Effector memory CD8-positive, alpha-beta T cell (primary cell): Measurements from ENCODE around the gene PRKAB1.
"Not testable (repeated sequence)": the region's sequence is repeated elsewhere in the genome, so short reads cannot be mapped to it uniquely, and the experiment has no call there.

Experiments
- ATAC-seq: fragments of 150-1000 bp; cut with Tn5 transposase; replicated peaks from 2 replicates; pipeline ENCODE4 v1.10.0; 2021; ENCODE audit warnings: mild to moderate bottlenecking, moderate library complexity
- DNase-seq, 3 experiments: peaks; one replicate each; pipeline ENCODE4 v3.0.0; 2021
- H3K27ac Mint-ChIP-seq, 2 donors: one replicate each; pipeline ENCODE4 v1.8.0; 2022; ENCODE audit warnings: mild to moderate bottlenecking in 2 of 2, mixed read lengths in 2 of 2, moderate library complexity in 2 of 2
- H3K27me3 Mint-ChIP-seq, 2 donors: one replicate each; pipeline ENCODE4 v1.8.0; 2022; ENCODE audit warnings: mixed read lengths in 2 of 2
- H3K36me3 Mint-ChIP-seq: one replicate; pipeline ENCODE4 v1.8.0; 2022; ENCODE audit warnings: mild to moderate bottlenecking, moderate library complexity, mixed read lengths; ENCODE audit not compliant: insufficient read depth
- H3K4me1 Mint-ChIP-seq, 2 donors: one replicate each; pipeline ENCODE4 v1.8.0; 2022; ENCODE audit warnings: low read depth in 2 of 2, mixed read lengths in 2 of 2
- H3K4me3 Mint-ChIP-seq, 2 donors: one replicate each; pipeline ENCODE4 v1.8.0; 2022; ENCODE audit warnings: mild to moderate bottlenecking in 2 of 2, mixed read lengths in 2 of 2, moderate library complexity in 2 of 2
- H3K9me3 Mint-ChIP-seq, 2 donors: one replicate each; pipeline ENCODE4 v1.8.0; 2022; ENCODE audit warnings: mixed read lengths in 2 of 2

Gene PRKAB1

GRCh38 chr12:119644930-119645329, 23.0 kb upstream of the PRKAB1 start:
- Mint-ChIP-seq H3K36me3 (no peaks in the 10 kb centered on the region), H3K27me3 (peaks cover 33 to 70% of the 10 kb centered on the region in 2 donors), H3K27ac (no peak overlapping the region), H3K4me3 (no peak overlapping the region), H3K9me3 (no peaks in the 10 kb centered on the region), H3K4me1 (no peaks in the 10 kb centered on the region)
- no peak for ATAC-seq
- DNase-seq, result no peak

GRCh38 chr12:119645535-119646059, 22.3 kb upstream of the PRKAB1 start:
- no peaks in the 10 kb centered on the region for H3K36me3 Mint-ChIP-seq
- no peaks in the 10 kb centered on the region for H3K4me1 Mint-ChIP-seq
- H3K4me3 Mint-ChIP-seq, result no peak overlapping the region
- no peak overlapping the region for H3K27ac Mint-ChIP-seq
- H3K27me3 Mint-ChIP-seq, result peaks cover 30 to 64% of the 10 kb centered on the region in 2 donors
- DNase-seq (no peak), ATAC-seq (no peak)
- no peaks in the 10 kb centered on the region for H3K9me3 Mint-ChIP-seq

GRCh38 chr12:119649202-119649808, 18.6 kb upstream of the PRKAB1 start:
- no peaks in the 10 kb centered on the region for H3K9me3 Mint-ChIP-seq
- DNase-seq (no peak), ATAC-seq (no peak)
- H3K4me1 Mint-ChIP-seq, result no peaks in the 10 kb centered on the region
- H3K27ac Mint-ChIP-seq, result no peak overlapping the region
- no peak overlapping the region for H3K4me3 Mint-ChIP-seq
- H3K36me3 Mint-ChIP-seq, result no peaks in the 10 kb centered on the region
- H3K27me3 Mint-ChIP-seq, result peaks cover 16 to 37% of the 10 kb centered on the region in 2 donors

- DNase-seq (no peak), ATAC-seq (no peak)
- no peak overlapping the region for H3K27ac Mint-ChIP-seq
- H3K4me3 Mint-ChIP-seq, result no peak overlapping the region
- no peaks in the 10 kb centered on the region for H3K9me3 Mint-ChIP-seq
- H3K4me1 Mint-ChIP-seq, result no peaks in the 10 kb centered on the region
- H3K27me3 Mint-ChIP-seq, result peaks cover 8 to 12% of the 10 kb centered on the region in 2 donors
- no peaks in the 10 kb centered on the region for H3K36me3 Mint-ChIP-seq
These were observed 15.3 kb upstream of the PRKAB1 start for GRCh38 chr12:119652665-119653064.

GRCh38 chr12:119657001-119657400, 10.9 kb upstream of the PRKAB1 start:
- not testable (repeated sequence) for DNase-seq, H3K4me3 Mint-ChIP-seq, H3K27ac Mint-ChIP-seq, H3K27me3 Mint-ChIP-seq, H3K9me3 Mint-ChIP-seq, H3K36me3 Mint-ChIP-seq, ATAC-seq, H3K4me1 Mint-ChIP-seq

GRCh38 chr12:119658166-119658565, 9.8 kb upstream of the PRKAB1 start:
- not testable (repeated sequence) for H3K9me3 Mint-ChIP-seq, H3K27ac Mint-ChIP-seq, H3K27me3 Mint-ChIP-seq

GRCh38 chr12:119659289-119659897, 8.5 kb upstream of the PRKAB1 start:
- Mint-ChIP-seq H3K4me3 (peak overlapping the region in 1 of 2 donors; percentile 76), H3K27ac (peak overlapping the region in 1 of 2 donors; percentile 78), H3K9me3 (no peaks in the 10 kb centered on the region), H3K36me3 (no peaks in the 10 kb centered on the region), H3K4me1 (peaks cover 6 to 9% of the 10 kb centered on the region in 2 donors), H3K27me3 (peaks cover 0 to 5% of the 10 kb centered on the region in 2 donors)
- DNase-seq (peak; percentile 44 to 59 (median 54)), ATAC-seq (peak; percentile 71)

More at GRCh38 chr12:119658166-119658565, 9.8 kb upstream of the PRKAB1 start:
- not testable (repeated sequence) for DNase-seq, H3K36me3 Mint-ChIP-seq, H3K4me1 Mint-ChIP-seq, H3K4me3 Mint-ChIP-seq, ATAC-seq

- H3K36me3 Mint-ChIP-seq, result no peaks in the 10 kb centered on the region
- DNase-seq (no peak), ATAC-seq (peak; percentile 90)
- peaks cover 0 to 5% of the 10 kb centered on the region in 2 donors for H3K27me3 Mint-ChIP-seq
- H3K4me1 Mint-ChIP-seq, result peaks cover 6 to 9% of the 10 kb centered on the region in 2 donors
- peak overlapping the region in 1 of 2 donors; percentile 78 for H3K27ac Mint-ChIP-seq
- peak overlapping the region in 1 of 2 donors; percentile 76 for H3K4me3 Mint-ChIP-seq
- no peaks in the 10 kb centered on the region for H3K9me3 Mint-ChIP-seq
These were observed 7.9 kb upstream of the PRKAB1 start for GRCh38 chr12:119660076-119660475.

GRCh38 chr12:119661882-119662281, 6.1 kb upstream of the PRKAB1 start:
- ATAC-seq (no peak), DNase-seq (no peak)
- H3K4me1 Mint-ChIP-seq, result peaks cover 11 to 17% of the 10 kb centered on the region in 2 donors
- H3K4me3 Mint-ChIP-seq, result no peak overlapping the region
- peaks cover 0 to 5% of the 10 kb centered on the region in 2 donors for H3K27me3 Mint-ChIP-seq
- no peaks in the 10 kb centered on the region for H3K9me3 Mint-ChIP-seq
- peak overlapping the region in 1 of 2 donors; percentile 78 for H3K27ac Mint-ChIP-seq
- peaks cover 1% of the 10 kb centered on the region for H3K36me3 Mint-ChIP-seq

- Mint-ChIP-seq H3K27ac (no peak overlapping the region), H3K4me1 (peaks cover 16 to 31% of the 10 kb centered on the region in 2 donors), H3K4me3 (no peak overlapping the region), H3K27me3 (peaks cover 0 to 5% of the 10 kb centered on the region in 2 donors), H3K36me3 (peaks cover 19% of the 10 kb centered on the region), H3K9me3 (no peaks in the 10 kb centered on the region)
- DNase-seq, result no peak
- no peak for ATAC-seq
These were observed 3.3 kb upstream of the PRKAB1 start for GRCh38 chr12:119664642-119665041.

- Mint-ChIP-seq H3K4me3 (no peak overlapping the region), H3K9me3 (no peaks in the 10 kb centered on the region), H3K27me3 (peaks cover 0 to 5% of the 10 kb centered on the region in 2 donors), H3K36me3 (peaks cover 23% of the 10 kb centered on the region), H3K27ac (peak overlapping the region in 1 of 2 donors; percentile 22), H3K4me1 (peaks cover 17 to 31% of the 10 kb centered on the region in 2 donors)
- ATAC-seq (no peak), DNase-seq (no peak)
These were observed 2.6 kb upstream of the PRKAB1 start for GRCh38 chr12:119665164-119665929.

GRCh38 chr12:119666226-119666795, 1.6 kb upstream of the PRKAB1 start:
- peaks cover 0 to 5% of the 10 kb centered on the region in 2 donors for H3K27me3 Mint-ChIP-seq
- no peak for ATAC-seq
- H3K4me3 Mint-ChIP-seq, result peak overlapping the region; percentile 87 to 88

GRCh38 chr12:119666900-119667576, 895 bp upstream of the PRKAB1 start:
- H3K36me3 Mint-ChIP-seq, result peaks cover 26% of the 10 kb centered on the region
- ATAC-seq, result no peak
- H3K4me1 Mint-ChIP-seq, result peaks cover 25 to 45% of the 10 kb centered on the region in 2 donors
- no peak for DNase-seq
- peak overlapping the region; percentile 22 to 90 for H3K27ac Mint-ChIP-seq
- H3K9me3 Mint-ChIP-seq, result no peaks in the 10 kb centered on the region
- H3K4me3 Mint-ChIP-seq, result peak overlapping the region; percentile 87 to 88
- H3K27me3 Mint-ChIP-seq, result peaks cover 0 to 5% of the 10 kb centered on the region in 2 donors

More at GRCh38 chr12:119666226-119666795, 1.6 kb upstream of the PRKAB1 start:
- no peak for DNase-seq
- peaks cover 23% of the 10 kb centered on the region for H3K36me3 Mint-ChIP-seq
- no peaks in the 10 kb centered on the region for H3K9me3 Mint-ChIP-seq
- peak overlapping the region; percentile 22 for H3K27ac Mint-ChIP-seq
- H3K4me1 Mint-ChIP-seq, result peaks cover 23 to 38% of the 10 kb centered on the region in 2 donors
